GM20431 (cell line): ENCODE data around the gene FOXN3.
"Not testable (repeated sequence)": the region's sequence is repeated elsewhere in the genome, so short reads cannot be mapped to it uniquely, and the experiment has no call there.

Experiments used
- in situ Hi-C: fragments of 300-500 bp; cut with MseI, MboI; formaldehyde crosslinking; loops from one replicate; pipeline ENCODE4 v1.15.0; 2020; ENCODE audit warnings: low sequenced_read_pairs; ENCODE audit not compliant: unreplicated experiment

FOXN3 gene

GRCh38 chr14:89131004-89131750, 285.9 kb downstream of the FOXN3 start:
- in situ Hi-C loops = no loop called here

GRCh38 chr14:89129570-89129969, 287.5 kb downstream of the FOXN3 start:
- in situ Hi-C loops = no loop called here

- in situ Hi-C loops = no loop called here
Measured at GRCh38 chr14:89128311-89129026, 288.6 kb downstream of the FOXN3 start.

- in situ Hi-C loops = no loop called here
Measured at GRCh38 chr14:89126461-89126860, 290.6 kb downstream of the FOXN3 start.

GRCh38 chr14:89125216-89125615, 291.8 kb downstream of the FOXN3 start:
- in situ Hi-C loops = no loop called here

GRCh38 chr14:89123851-89124250, 293.2 kb downstream of the FOXN3 start:
- in situ Hi-C loops = no loop called here

- in situ Hi-C loops = no loop called here
Measured at GRCh38 chr14:89123215-89123614, 293.8 kb downstream of the FOXN3 start.

GRCh38 chr14:89121968-89122620, 294.9 kb downstream of the FOXN3 start:
- in situ Hi-C loops = no loop called here

GRCh38 chr14:89117012-89117411, 300.0 kb downstream of the FOXN3 start:
- in situ Hi-C loops = no loop called here

- in situ Hi-C loops = no loop called here
Measured at GRCh38 chr14:89114109-89114508, 302.9 kb downstream of the FOXN3 start.

- in situ Hi-C loops = no loop called here
Measured at GRCh38 chr14:89112720-89113119, 304.3 kb downstream of the FOXN3 start.

- in situ Hi-C loops = not testable (repeated sequence)
Measured at GRCh38 chr14:89111766-89112543, 305.1 kb downstream of the FOXN3 start.

GRCh38 chr14:89111232-89111631, 305.8 kb downstream of the FOXN3 start:
- in situ Hi-C loops = not testable (repeated sequence)

GRCh38 chr14:89110110-89110509, 306.9 kb downstream of the FOXN3 start:
- in situ Hi-C loops = no loop called here

GRCh38 chr14:89108608-89109007, 308.4 kb downstream of the FOXN3 start:
- in situ Hi-C loops = no loop called here

GRCh38 chr14:89107626-89108025, 309.4 kb downstream of the FOXN3 start:
- in situ Hi-C loops = no loop called here
